Measurements from ENCODE around the gene COL4A6.

DNA sequence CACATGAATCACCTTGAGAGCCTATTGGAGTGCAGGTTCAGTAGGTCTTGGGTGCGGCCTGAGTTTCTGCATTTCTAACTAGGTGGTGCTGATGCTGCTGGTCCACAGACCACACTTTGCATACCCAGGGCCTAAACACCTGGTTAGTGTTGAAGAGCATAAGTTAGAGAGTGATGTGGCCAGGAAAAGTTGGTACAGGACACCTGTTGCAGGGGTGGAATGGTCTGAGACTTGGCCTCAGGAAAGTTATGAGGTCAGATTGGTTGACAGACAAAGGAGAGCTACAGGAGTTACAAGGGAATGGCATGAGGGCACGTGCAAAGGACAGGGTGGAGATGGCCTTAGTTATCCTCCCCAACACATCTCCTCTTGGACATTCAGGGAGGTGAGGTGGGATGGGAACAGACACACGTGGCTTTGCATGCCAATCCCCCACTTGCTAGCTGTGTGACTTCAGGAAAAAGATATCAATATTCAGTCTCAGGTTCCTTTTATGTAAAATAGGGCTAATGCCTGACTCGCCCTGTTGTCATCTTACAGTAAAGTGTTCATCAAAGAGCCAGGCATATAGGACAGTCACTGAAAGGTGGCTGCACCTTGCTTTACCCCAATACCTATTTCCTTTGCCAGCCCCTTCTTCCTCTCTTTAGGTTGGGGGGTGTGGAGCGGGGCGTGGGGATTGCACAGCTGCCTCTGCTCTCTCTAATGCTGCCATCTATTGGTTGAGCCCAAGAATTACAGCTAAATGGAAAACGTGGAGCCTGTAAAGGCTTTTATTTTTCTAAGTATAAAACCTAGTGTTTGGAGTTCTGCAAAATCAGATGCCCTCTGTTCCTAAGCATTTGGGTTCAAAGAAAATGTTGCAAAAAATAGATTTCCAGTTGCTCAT lies 299.2 kb downstream of the COL4A6 start:
- TF ChIP-seq, protein P1, sequence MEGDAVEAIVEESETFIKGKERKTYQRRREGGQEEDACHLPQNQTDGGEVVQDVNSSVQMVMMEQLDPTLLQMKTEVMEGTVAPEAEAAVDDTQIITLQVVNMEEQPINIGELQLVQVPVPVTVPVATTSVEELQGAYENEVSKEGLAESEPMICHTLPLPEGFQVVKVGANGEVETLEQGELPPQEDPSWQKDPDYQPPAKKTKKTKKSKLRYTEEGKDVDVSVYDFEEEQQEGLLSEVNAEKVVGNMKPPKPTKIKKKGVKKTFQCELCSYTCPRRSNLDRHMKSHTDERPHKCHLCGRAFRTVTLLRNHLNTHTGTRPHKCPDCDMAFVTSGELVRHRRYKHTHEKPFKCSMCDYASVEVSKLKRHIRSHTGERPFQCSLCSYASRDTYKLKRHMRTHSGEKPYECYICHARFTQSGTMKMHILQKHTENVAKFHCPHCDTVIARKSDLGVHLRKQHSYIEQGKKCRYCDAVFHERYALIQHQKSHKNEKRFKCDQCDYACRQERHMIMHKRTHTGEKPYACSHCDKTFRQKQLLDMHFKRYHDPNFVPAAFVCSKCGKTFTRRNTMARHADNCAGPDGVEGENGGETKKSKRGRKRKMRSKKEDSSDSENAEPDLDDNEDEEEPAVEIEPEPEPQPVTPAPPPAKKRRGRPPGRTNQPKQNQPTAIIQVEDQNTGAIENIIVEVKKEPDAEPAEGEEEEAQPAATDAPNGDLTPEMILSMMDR (IDR thresholded peaks at IDR 0.05; ENCODE audit: low read depth, low read length, missing input control) = peak; percentile 32
- TF ChIP-seq SP1 (IDR thresholded peaks at IDR 0.05) = no peak
- no peak for TF ChIP-seq JUND (IDR thresholded peaks at IDR 0.05)
- TF ChIP-seq YY1 (IDR thresholded peaks at IDR 0.05) = no peak
- TF ChIP-seq, protein P2, sequence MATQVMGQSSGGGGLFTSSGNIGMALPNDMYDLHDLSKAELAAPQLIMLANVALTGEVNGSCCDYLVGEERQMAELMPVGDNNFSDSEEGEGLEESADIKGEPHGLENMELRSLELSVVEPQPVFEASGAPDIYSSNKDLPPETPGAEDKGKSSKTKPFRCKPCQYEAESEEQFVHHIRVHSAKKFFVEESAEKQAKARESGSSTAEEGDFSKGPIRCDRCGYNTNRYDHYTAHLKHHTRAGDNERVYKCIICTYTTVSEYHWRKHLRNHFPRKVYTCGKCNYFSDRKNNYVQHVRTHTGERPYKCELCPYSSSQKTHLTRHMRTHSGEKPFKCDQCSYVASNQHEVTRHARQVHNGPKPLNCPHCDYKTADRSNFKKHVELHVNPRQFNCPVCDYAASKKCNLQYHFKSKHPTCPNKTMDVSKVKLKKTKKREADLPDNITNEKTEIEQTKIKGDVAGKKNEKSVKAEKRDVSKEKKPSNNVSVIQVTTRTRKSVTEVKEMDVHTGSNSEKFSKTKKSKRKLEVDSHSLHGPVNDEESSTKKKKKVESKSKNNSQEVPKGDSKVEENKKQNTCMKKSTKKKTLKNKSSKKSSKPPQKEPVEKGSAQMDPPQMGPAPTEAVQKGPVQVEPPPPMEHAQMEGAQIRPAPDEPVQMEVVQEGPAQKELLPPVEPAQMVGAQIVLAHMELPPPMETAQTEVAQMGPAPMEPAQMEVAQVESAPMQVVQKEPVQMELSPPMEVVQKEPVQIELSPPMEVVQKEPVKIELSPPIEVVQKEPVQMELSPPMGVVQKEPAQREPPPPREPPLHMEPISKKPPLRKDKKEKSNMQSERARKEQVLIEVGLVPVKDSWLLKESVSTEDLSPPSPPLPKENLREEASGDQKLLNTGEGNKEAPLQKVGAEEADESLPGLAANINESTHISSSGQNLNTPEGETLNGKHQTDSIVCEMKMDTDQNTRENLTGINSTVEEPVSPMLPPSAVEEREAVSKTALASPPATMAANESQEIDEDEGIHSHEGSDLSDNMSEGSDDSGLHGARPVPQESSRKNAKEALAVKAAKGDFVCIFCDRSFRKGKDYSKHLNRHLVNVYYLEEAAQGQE (IDR thresholded peaks at IDR 0.05) = no peak
- TF ChIP-seq, protein P3, sequence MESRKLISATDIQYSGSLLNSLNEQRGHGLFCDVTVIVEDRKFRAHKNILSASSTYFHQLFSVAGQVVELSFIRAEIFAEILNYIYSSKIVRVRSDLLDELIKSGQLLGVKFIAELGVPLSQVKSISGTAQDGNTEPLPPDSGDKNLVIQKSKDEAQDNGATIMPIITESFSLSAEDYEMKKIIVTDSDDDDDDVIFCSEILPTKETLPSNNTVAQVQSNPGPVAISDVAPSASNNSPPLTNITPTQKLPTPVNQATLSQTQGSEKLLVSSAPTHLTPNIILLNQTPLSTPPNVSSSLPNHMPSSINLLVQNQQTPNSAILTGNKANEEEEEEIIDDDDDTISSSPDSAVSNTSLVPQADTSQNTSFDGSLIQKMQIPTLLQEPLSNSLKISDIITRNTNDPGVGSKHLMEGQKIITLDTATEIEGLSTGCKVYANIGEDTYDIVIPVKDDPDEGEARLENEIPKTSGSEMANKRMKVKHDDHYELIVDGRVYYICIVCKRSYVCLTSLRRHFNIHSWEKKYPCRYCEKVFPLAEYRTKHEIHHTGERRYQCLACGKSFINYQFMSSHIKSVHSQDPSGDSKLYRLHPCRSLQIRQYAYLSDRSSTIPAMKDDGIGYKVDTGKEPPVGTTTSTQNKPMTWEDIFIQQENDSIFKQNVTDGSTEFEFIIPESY (IDR thresholded peaks at IDR 0.05) = no peak
- TF ChIP-seq RAD21 (IDR thresholded peaks at IDR 0.05) = peak; percentile 43 to 62
- TF ChIP-seq TAF1 (conservative IDR thresholded peaks at IDR 0.05) = no peak
- TF ChIP-seq, protein P4, sequence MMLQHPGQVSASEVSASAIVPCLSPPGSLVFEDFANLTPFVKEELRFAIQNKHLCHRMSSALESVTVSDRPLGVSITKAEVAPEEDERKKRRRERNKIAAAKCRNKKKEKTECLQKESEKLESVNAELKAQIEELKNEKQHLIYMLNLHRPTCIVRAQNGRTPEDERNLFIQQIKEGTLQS (IDR thresholded peaks at IDR 0.05) = no peak
- TF ChIP-seq, protein P5, sequence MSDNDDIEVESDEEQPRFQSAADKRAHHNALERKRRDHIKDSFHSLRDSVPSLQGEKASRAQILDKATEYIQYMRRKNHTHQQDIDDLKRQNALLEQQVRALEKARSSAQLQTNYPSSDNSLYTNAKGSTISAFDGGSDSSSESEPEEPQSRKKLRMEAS (IDR thresholded peaks at IDR 0.05) = no peak
- no peak for TF ChIP-seq RXRA (IDR thresholded peaks at IDR 0.05)
